GM18517 (cell line): ENCODE measurements around the gene STYK1.
"Not testable (repeated sequence)": the region's sequence is repeated elsewhere in the genome, so short reads cannot be mapped to it uniquely, and the experiment has no call there.

Source experiments
- ATAC-seq: cut with Tn5 transposase; IDR thresholded peaks from one replicate; pipeline ENCODE4 v1.9.1; 2021; ENCODE audit warnings: mild to moderate bottlenecking, moderate library complexity; ENCODE audit not compliant: unreplicated experiment

The STYK1 gene

GRCh38 chr12:10690906-10691305 lies 17.1 kb upstream of the STYK1 start:
- ATAC-seq, result no peak

- no peak for ATAC-seq
Observed at GRCh38 chr12:10689146-10689545, 15.3 kb upstream of the STYK1 start.

GRCh38 chr12:10688042-10688441 lies 14.2 kb upstream of the STYK1 start:
- ATAC-seq, result no peak

GRCh38 chr12:10672231-10672868 lies 1.5 kb downstream of the STYK1 start:
- ATAC-seq, result no peak

- no peak for ATAC-seq
Observed at GRCh38 chr12:10669533-10669932, 4.3 kb downstream of the STYK1 start.

GRCh38 chr12:10668526-10668925 lies 5.3 kb downstream of the STYK1 start:
- ATAC-seq, result no peak

- ATAC-seq, result no peak
Observed at GRCh38 chr12:10667581-10667980, 6.3 kb downstream of the STYK1 start.

- ATAC-seq, result no peak
Observed at GRCh38 chr12:10664499-10664898, 9.4 kb downstream of the STYK1 start.

- ATAC-seq, result no peak
Observed at GRCh38 chr12:10663869-10664268, 10.0 kb downstream of the STYK1 start.

- no peak for ATAC-seq
Observed at GRCh38 chr12:10661338-10661737, 12.5 kb downstream of the STYK1 start.

- ATAC-seq, result no peak
Observed at GRCh38 chr12:10654003-10654402, 19.8 kb downstream of the STYK1 start.

GRCh38 chr12:10652192-10652591 lies 21.7 kb downstream of the STYK1 start:
- no peak for ATAC-seq

GRCh38 chr12:10646576-10646975 lies 27.3 kb downstream of the STYK1 start:
- not testable (repeated sequence) for ATAC-seq

GRCh38 chr12:10645910-10646309 lies 27.9 kb downstream of the STYK1 start:
- no peak for ATAC-seq

- ATAC-seq, result no peak
Observed at GRCh38 chr12:10641735-10642500, 31.9 kb downstream of the STYK1 start.

GRCh38 chr12:10638728-10639127 lies 35.1 kb downstream of the STYK1 start:
- ATAC-seq, result no peak

- no peak for ATAC-seq
Observed at GRCh38 chr12:10636611-10637010, 37.2 kb downstream of the STYK1 start.

GRCh38 chr12:10636124-10636523 lies 37.7 kb downstream of the STYK1 start:
- ATAC-seq, result no peak

- ATAC-seq, result no peak
Observed at GRCh38 chr12:10635306-10635705, 38.5 kb downstream of the STYK1 start.

GRCh38 chr12:10634427-10634826 lies 39.4 kb downstream of the STYK1 start:
- ATAC-seq, result no peak

- no peak for ATAC-seq
Observed at GRCh38 chr12:10633541-10633940, 40.3 kb downstream of the STYK1 start.

- no peak for ATAC-seq
Observed at GRCh38 chr12:10632226-10632625, 41.6 kb downstream of the STYK1 start.

GRCh38 chr12:10624605-10625004 lies 49.2 kb downstream of the STYK1 start:
- no peak for ATAC-seq
